Measurements from ENCODE around the gene RAB10. TPM values are rescaled to one million over a fixed set of nuclear protein-coding genes. Genes with fewer than 3 reads are reported as not detected.
A peak's percentile ranks its signal among the peaks of the same experiment; 100 is the strongest.
"Not testable (repeated sequence)": the region's sequence is repeated elsewhere in the genome, so short reads cannot be mapped to it uniquely, and the experiment has no call there.

The RAB10 gene
- total RNA-seq, 1 donor from 2014 or later: 380 TPM

DNA sequence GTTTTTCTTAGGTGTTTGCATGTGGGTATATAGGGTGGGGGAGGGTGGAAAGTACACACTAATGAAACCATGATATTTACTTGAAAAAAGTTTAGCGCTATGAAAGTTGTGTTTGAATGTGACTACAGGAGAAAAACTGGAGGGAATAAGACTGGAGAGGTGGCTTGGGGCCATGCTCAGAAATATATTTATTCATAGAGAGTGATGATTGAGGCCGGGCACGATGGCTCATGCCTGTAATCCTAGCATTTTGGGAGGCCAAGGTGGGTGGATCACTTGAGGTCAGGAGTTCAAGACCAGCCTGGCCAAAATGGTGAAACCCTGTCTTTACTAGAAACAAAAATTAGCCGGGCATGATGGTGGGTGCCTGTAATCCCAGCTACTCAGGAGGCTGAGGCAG is 55.0 kb downstream of the RAB10 start:
- DNase-seq (ENCODE audit: low read depth): not testable (repeated sequence)

DNA sequence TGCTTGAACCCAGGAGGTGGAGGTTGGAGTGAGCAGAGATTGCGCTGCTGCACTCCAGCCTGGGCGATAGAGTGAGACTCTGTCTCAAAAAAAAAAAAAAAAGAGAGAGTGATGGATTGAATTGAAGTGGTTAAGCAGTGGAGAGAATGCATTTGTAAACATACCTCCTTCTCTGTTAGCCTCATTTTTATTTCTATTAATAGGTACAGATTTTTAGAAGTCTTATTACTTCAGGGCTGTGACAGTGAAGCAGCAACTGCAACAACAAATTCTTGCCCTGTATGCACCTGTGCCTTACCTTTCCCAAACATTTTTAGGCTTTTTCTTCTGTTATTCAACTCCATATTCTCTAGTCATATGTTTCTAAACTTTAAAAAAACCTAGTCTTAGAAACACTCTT is 55.5 kb downstream of the RAB10 start:
- DNase-seq (ENCODE audit: low read depth): no peak

DNA sequence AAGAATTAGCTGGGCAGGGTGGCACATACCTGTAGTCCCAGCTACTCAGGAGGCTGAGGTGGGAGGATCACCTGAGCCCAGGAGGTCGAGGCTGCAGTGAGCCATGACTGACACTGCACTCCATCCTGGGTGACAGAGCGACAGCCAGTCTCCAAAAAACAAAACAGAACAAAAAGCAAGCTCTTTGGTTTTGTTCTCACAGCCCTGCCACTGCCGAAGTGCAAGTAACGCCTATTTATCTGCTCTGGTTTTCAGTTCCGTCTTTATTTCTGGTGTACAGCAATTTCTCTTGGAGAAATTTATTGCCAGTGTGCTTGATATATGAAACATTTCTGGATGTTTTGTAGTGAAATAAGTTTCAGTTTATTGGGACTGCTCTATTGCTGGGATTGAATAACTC is 61.9 kb downstream of the RAB10 start:
- no peak for DNase-seq (ENCODE audit: low read depth)

DNA sequence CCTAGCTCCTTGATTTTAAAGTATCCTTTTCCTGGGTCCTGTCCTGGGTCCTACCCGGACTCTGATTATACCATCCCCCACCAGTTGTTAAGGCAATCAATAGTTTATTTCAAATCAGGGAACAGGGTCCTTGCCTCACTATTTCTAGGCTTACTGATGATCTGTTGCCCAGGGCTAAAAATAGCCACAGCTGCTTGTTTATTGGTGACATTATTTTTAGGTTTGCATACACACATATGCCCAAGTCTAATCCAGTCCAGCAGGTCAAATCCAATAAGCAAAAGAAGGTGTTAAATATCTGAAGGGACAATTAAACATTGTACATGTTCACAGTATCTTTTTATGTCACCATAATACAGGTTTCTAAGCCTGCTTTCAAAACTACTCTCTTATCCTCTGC is 66.0 kb downstream of the RAB10 start:
- DNase-seq (ENCODE audit: low read depth): no peak

DNA sequence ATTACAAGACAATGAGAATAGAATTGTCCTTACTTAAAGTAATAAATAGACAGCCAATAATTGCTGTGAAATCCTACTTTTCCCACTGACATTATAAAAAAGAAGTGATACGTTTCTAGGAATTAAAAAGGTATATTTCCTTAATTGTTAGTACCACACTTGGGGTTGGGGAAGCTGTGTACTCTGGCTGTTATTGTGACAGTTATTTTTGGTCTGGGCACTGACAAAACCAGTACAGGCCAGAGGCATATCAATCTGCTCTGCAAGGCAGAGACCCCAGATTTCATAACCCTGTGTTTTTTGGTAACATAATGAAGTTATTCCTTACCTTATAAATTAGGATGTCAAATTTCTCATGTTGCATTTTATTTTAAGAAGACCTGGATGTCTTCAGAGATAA is 66.5 kb downstream of the RAB10 start:
- DNase-seq (ENCODE audit: low read depth): no peak

DNA sequence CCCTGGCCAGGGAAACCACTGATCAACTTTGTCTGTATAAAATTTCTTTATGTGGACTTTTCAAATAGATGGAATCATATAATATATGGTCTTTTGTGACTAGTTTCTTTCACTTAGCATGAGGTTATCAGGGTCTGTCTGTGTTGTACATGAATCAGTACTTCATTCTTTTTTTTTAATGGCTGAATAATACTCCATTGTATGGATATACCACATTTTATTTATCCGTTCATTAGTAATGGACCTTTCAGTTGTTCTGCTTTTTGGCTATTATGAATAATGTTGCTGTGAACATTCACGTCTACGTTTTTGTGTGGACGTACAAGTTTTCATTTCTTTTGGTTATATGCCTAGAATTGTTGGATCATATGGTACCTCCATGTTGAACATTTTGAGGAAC is 69.9 kb downstream of the RAB10 start:
- no peak for DNase-seq (ENCODE audit: low read depth)

DNA sequence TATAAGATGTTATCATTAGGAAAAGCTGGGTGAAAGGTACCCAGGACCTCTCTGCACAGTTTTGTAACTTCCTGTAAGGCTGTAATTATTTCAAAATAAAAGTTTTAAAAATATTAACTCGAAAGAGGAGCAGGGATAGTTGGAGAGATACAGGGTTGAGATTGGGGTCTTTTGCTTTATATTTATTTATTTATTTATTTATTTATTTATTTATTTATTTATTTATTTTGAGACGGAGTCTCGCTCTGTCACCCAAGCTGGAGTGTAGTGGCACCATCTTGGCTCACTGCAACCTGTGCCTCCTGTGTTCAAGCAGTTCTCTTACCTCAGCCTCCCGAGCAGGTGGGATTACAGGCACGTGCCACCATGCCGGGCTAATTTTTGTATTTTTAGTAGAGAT is 74.8 kb downstream of the RAB10 start:
- not testable (repeated sequence) for DNase-seq (ENCODE audit: low read depth)

DNA sequence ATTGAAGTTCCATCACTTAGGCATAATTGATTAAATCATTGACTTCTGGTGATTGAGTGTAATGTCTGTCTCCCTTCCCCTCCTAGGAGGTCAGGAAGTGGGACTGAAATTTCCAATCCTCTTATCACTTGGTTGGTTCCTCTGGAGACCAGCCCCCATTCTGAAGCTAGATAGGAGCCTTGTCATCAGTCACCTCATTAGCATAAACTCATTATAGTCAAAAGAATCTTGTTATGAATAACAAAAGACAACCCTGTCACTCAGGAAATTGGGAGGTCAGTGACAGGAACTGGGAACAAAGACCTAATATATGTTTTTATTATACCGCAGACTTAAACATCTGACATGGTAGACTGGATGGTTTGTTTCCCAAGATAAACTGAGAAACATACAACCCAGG is 78.3 kb downstream of the RAB10 start:
- DNase-seq (ENCODE audit: low read depth): no peak

DNA sequence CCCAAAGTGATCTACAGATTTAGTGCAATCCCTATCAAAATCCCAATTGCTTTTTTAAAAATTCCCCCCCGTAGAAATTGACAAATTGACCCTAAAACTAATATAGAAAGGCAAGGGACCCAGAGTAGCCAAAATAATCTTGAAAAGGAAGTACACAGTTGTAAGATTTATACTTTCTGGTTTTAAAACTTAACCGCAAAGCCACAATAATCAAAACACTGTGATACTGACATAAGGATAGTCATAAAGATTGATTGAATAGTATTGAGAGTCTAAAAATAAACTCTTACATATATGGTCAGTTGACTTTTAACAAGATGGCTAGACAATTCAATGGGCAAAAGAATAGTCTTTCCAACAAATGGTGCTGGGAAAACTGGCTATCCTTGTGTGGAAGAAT is 80.3 kb downstream of the RAB10 start:
- DNase-seq (ENCODE audit: low read depth): no peak

DNA sequence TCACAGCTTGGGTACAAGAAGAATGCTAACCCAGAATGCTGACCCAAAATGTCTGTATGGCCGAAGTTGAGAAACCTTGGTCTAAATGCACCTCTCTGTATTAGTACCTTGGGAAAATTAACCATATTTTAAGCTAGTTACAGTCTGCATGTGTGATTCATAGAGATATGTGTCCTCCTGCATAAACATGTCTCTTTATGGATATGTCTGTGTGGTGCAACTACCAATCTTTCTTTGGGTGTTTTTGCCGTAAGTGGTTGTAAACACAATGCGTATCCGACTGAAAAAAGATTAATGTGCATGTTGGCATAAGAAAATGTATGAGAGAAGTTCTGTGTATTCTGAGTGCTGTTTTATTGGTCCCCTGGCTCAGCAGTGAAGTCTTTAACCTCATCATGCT is 84.8 kb downstream of the RAB10 start:
- DNase-seq (ENCODE audit: low read depth): no peak

DNA sequence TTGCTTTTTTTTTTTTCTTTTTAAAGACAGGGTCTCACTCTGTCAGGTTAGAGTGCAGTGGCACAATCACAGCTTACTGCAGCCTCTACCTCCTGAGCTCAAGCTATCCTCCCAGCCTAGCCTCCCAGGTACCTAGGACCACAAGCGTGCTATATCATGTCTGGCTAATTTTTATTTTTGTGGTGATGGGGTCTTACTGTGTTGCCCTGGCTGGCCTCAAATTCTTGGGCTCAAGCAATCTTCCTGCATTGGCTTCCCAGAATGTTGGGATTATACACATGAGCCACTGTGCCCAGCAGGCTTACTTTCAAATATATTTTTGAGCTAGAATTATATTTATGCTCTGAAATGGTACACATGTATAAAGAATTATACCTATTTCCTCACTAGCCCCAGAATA is 85.6 kb downstream of the RAB10 start:
- DNase-seq (ENCODE audit: low read depth): no peak

DNA sequence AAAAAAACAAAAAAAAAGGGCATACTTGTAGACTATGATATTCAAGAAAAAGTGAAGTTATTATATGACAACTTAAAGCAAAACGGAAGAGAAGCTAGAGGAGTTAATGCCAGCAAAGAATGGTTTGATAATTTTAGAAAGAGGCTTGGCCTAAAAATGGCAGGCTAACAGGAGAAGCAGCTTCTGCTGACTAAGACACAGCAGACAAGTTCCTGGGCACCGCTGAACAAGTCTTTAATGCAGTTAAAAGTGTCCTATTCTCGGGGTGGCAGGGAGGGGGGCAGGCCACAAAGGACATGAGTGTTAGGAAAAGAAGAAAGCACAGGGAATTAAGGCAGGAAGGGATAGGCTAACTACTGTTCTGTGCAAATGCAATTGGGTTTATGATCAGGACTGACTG is 88.7 kb downstream of the RAB10 start:
- no peak for DNase-seq (ENCODE audit: low read depth)

DNA sequence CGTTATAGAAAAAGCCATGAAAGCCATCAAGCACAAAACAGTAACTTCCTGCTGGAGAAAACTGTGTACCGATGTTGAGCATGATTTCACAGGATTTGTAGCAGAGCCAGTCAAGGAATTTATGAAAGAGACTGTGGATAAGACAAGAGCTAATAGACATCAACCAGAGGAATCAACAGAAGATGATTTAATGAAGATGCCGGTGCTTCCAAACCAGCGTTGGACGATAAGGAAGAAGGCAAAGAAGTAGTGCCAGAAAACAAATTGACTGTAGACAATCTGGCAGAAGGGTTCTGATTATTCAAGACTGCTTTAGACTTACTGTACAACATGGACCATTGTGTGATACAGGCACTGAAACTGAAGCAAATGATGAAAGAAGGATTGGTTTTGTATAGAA is 89.5 kb downstream of the RAB10 start:
- DNase-seq (ENCODE audit: low read depth): no peak

DNA sequence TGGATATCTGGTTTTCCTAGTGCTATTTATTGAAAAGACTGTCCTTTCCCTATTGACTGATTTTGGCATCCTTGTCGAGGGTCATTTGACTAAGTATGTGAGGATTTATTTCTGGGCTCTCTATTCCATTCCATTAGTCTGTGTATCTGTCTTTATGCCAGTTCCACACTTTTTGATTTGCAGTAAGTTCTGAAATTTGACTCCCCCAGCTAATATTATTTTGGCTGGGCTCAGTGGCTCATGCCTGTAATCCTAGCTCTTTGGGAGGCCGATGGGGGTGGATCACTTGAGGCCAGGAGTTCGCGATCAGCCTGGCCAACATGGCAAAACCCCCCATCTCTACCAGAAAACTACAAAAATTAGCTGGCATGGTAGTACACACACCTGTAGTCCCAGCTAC is 92.2 kb downstream of the RAB10 start:
- DNase-seq (ENCODE audit: low read depth): no peak

DNA sequence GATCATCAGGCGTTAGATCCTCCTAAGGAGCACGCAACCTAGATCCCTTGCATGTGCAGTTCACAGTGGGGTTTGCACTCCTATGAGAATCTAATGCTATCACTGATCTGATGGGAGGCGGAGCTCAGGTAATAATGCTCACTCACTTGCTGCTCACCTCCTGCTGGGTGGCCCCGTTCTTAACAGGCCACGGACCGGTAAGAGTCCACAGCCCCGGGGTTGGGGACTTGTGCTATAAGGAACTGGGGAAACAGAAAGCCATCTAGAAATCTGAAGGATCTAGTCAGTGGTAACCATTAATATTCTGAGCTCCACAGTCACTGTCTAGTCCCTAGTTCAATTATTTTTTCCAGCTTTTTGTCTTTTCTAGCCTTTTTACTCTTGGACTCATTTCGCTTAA is 94.3 kb downstream of the RAB10 start:
- no peak for DNase-seq (ENCODE audit: low read depth)

DNA sequence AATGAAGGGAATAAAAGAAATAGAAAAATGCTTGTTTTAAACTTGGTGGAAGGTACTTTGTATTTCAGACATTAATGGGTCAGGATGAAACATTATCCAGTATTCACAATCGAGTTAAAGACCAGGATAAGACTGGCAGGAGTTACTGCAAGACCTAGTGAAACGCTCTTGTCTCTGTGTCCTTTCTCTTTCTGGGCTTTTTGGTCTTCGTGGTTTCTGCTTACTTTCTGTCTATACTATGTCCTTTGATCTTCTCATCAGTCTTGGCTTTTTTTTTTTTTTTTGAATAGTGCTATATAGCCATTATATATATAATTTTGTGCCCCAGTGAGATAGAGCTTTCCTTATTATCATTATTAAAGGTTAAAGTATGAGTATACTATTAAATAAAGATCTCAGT is 96.9 kb downstream of the RAB10 start:
- no peak for DNase-seq (ENCODE audit: low read depth)

DNA sequence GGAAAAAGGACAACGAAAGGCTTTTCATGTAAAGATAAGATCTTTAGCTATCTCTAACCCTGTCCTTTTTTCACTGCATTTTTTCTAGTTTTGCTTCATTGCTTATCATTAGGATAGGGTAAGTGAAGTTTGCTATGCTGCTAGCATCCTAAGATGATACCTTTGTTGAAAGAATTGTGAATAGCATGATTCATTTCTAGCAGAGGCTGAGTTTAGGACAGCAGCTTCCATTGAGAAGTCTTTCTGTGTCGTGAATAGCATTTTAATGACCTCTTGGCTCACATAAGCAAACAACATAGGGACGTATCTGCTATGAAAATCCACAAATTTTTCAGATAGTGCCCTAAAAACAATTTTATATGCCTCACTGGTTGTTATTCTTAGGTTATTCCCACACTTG is 102.6 kb downstream of the RAB10 start:
- DNase-seq (ENCODE audit: low read depth): no peak

DNA sequence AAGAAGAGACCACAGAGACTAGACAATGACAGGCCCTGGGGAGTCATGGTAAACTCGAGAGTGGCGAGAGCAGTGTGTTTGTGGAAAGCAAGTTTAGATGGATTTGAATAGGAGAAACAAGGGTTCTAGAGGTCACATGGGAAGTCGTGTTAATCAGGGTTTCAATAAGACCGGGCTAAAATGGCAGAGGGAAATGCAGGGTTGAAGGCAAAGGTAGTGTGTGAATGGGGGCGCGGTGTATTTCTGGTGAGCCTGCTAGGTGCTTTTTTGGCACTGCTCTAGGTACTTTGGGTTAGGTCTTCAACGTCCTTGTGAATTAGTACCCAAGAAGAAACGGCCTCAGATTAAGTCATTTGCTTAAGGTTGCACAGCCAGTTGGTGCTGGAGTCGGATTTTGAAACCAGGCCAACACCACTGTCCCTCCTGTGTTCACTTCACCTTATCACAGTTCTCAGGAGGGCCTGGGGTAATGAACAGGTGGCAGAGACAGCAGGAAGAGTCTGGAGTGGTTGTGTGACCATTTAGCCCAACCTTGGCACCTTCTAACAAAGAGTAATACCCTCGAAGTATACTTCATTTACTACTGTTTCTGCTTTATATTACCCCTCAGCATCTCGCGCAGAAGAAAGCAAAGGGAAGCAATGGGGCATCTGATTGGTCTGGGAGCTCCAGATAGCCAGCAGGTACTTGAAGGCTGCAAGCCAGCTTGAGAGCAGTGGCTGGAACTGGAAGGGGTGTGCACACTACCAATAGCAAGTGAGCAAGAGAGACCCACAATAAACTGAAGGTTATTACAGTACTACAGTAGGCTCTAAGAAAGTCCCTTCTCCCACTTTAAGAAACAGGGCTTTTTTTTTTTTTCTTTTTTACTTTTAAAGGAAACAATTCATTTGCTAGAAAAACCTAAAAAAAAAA is 105.6 kb downstream of the RAB10 start:
- no peak for DNase-seq (ENCODE audit: low read depth)

DNA sequence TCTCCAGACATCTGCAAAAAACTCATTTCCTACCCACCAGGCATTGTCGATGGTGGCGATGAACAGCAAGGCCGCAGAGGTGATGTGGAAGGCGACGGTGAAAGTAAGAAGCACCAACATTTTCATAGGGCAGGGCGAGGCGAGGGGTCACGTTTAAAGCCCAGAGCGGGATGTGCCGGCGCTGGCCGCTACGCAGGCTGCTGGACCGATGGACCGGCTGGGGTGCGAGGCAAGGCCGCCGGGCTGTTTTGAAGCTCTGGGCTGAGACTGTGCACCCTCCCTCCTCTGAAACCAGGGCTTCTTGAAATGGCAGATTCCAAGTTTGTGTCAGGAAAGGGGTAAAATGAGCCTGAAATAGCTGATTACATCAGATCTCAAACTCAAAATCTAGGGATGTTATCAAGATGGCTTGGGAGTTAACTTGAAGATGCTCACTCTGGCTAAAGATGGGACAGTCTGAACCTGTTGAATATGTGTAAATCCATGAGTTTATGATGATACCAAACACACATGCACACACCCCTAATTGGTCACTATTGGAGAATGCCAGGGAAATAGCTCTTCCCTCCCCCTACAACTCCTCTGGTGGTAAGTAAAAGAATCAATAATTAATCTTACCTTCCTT is 107.4 kb downstream of the RAB10 start:
- no peak for DNase-seq (ENCODE audit: low read depth)

DNA sequence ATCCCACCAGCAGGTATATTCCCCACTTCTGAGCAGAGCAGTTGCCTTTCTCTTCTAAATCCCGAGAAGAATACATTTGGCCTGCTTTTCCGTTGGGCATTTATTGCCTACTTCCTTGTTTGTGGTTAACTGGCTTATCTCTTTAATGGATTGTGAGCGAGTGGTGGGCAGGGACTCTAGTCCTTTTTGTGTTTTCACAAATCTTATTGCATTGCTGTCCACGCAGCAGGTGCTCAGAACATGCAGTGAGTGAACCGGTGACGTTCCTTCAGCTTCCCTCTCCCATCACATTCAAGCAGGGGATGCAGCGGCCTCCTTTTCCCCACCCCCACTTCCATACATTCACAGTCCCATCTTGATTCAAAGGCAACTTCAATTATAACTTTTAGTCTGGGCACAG is 110.1 kb downstream of the RAB10 start:
- no peak for DNase-seq (ENCODE audit: low read depth)

DNA sequence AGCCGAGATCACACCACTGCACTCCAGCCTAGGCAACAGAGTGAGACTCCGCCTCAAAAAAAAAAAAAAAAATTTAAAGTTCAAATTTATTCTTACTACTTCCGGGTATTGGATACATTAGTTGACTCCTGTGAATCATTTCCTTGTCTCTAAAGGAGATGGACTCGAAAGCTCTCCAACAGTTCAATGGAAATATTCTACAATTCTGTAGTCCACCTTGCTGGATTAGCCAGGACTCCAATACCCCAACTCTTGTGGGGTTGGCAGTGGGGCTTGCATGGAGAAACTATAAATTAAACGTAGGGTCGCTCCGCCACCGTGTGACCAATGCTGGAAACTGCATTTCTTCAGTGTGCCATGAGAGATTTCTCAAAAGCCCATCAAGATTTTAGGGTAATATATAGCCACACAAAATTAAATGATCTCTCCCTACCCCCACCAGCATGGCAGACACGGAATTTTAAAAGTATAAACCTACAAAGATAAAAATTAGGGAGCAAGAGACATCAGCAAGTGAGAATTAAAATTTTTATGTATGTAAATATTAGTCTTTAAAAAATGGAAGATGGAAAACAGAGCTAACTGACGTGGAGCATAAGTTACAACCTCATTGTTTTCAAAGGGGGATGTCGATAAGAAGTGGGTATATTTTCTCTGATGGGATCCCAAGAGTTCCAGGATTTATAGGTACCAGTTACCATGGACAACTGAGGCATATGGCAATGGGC is 111.2 kb downstream of the RAB10 start:
- peak; percentile 38 for DNase-seq (ENCODE audit: low read depth)

DNA sequence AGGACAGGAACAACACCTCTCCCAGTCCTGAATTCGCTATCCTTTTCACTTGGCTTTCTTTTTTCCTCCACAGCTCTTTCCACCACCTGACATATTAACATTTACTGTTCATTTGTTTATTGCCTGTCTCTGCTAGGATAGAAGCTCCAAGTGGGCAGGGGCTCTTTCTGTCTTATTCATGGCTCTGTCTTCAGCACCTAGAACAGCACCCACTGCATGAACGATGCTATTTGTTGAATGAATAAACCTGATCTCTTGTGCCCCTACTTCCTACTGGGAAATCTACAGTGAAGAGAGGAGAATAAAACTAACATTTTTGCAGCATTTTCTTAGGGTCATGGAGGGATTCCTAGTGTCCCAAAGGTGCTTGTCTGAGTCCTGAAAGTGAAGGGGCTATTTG is 114.6 kb downstream of the RAB10 start:
- DNase-seq (ENCODE audit: low read depth): no peak

DNA sequence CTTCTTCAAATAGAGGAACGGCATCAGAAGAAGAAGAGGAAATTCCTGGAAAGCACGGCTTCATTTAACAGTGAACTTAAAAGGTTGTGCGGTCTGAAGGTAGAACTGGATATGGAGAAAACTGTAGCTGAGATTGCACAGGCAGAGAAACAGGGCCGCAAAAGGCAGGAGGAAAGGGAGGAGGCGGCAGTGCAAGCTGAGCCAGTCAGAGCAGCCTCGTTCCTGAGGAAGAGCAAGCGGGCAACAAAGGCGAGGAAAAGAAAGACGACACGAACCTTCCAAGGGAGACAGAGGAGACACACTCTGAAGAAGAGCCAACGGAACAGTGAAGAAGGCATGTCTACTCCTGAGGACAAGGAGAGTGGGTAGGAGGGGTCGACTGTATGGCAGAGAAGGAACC is 116.4 kb downstream of the RAB10 start:
- DNase-seq (ENCODE audit: low read depth): no peak

Data from renal cortical epithelial cell (primary cell).